ENCODE measurements around the gene LSAMP.

Gene LSAMP

GRCh38 chr3:116051040-116051439, 394.2 kb downstream of the LSAMP start:
- Histone ChIP-seq H3K9ac (ENCODE audit: low read length) (no peak overlapping the region), H3K14ac (ENCODE audit: low read length in 2 of 2) (no peak overlapping the region), H2BK15ac (ENCODE audit: low read depth, poor library complexity, severe bottlenecking) (no peak overlapping the region), H3K18ac (ENCODE audit: low read depth in 1 of 2, low read length in 2 of 2) (no peak overlapping the region), H3K4me2 (ENCODE audit: low read length, poor library complexity, severe bottlenecking) (no peak overlapping the region), H3K79me1 (replicated peaks; ENCODE audit: low read length, poor library complexity, severe bottlenecking) (peaks cover 6% of the 10 kb centered on the region), H2AK5ac (ENCODE audit: low read length, severe bottlenecking) (no peak overlapping the region), H2BK120ac (ENCODE audit: low read depth, low read length) (no peak overlapping the region), H4K8ac (ENCODE audit: low read length) (no peak overlapping the region), H2AFZ (ENCODE audit: low read depth, low read length) (no peak overlapping the region), H3K9me3 (ENCODE audit: control insufficient read depth, low read length) (no peaks in the 10 kb centered on the region), H3K36me3 (ENCODE audit: control insufficient read depth in 1 of 2, insufficient read depth in 2 of 2, low read depth in 1 of 2, low read length in 2 of 2) (no peaks in the 10 kb centered on the region), H3K23ac (ENCODE audit: low read length in 2 of 2) (no peak overlapping the region), H2BK5ac (ENCODE audit: low read depth, low read length, poor library complexity, severe bottlenecking) (no peak overlapping the region), H3K4me1 (ENCODE audit: control insufficient read depth, insufficient read depth, low read depth, low read length) (peaks cover 1% of the 10 kb centered on the region), H4K91ac (ENCODE audit: low read length) (no peak overlapping the region), H2BK12ac (ENCODE audit: low read length in 2 of 2) (no peak overlapping the region), H3K27me3 (ENCODE audit: control insufficient read depth in 1 of 2, insufficient read depth in 1 of 2, low read length in 2 of 2) (no peaks in the 10 kb centered on the region), H3K27ac (ENCODE audit: low read length, poor library complexity, severe bottlenecking) (no peak overlapping the region), H3K4me3 (ENCODE audit: insufficient read depth in 1 of 2, low read depth in 1 of 2, low read length in 2 of 2) (no peak overlapping the region), H3K4ac (ENCODE audit: low read depth in 1 of 2, low read length in 2 of 2) (no peak overlapping the region)
- 77% methylated on average over 4 of the region's 4 CpGs for WGBS
- no peak for DNase-seq

DNA sequence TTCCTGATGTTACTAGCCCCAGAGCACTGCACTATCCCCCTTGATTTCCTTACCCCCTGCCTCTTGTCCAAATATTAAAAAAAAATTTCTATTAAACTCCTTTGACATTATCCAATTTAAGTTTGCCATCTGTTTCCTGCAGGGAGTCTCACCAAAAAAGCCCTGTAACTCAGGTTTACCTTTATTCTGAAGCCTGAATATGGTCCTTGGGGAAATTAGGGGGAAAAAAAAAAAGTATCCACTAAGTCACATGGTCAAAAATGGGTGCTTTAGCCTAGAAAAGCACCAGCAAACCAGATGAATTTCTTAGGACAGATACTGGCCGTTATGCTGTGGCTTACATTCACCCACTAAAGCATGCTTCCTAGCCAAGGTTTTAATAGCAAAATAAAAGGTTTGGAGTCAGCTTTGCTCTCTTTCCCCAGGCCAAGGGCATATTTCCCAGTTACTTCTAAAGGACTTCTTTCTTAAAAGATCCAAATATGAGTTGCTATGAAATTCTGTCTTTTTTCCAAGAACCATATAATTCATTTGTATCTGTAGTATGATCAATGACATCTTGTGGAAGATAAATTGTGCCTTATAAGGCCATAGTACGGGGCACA, 394.9 kb downstream of the LSAMP start:
- no peak overlapping the region for H2BK15ac ChIP-seq (ENCODE audit: low read depth, poor library complexity, severe bottlenecking)
- WGBS, result 90% methylated on average over 1 of the region's 2 CpGs
- H3K4me2 ChIP-seq (ENCODE audit: low read length, poor library complexity, severe bottlenecking), result no peak overlapping the region
- H3K27ac ChIP-seq (ENCODE audit: low read length, poor library complexity, severe bottlenecking), result no peak overlapping the region
- no peak overlapping the region for H4K91ac ChIP-seq (ENCODE audit: low read length)
- DNase-seq, result no peak
- H3K4me3 ChIP-seq (ENCODE audit: insufficient read depth in 1 of 2, low read depth in 1 of 2, low read length in 2 of 2), result no peak overlapping the region
- peaks cover 1% of the 10 kb centered on the region for H3K4me1 ChIP-seq (ENCODE audit: control insufficient read depth, insufficient read depth, low read depth, low read length)
- no peaks in the 10 kb centered on the region for H3K9me3 ChIP-seq (ENCODE audit: control insufficient read depth, low read length)
- no peak overlapping the region for H2BK12ac ChIP-seq (ENCODE audit: low read length in 2 of 2)
- H3K4ac ChIP-seq (ENCODE audit: low read depth in 1 of 2, low read length in 2 of 2), result no peak overlapping the region
- no peak overlapping the region for H3K23ac ChIP-seq (ENCODE audit: low read length in 2 of 2)
- H3K9ac ChIP-seq (ENCODE audit: low read length), result no peak overlapping the region
- H3K27me3 ChIP-seq (ENCODE audit: control insufficient read depth in 1 of 2, insufficient read depth in 1 of 2, low read length in 2 of 2), result no peaks in the 10 kb centered on the region
- no peak overlapping the region for H2BK120ac ChIP-seq (ENCODE audit: low read depth, low read length)
- peaks cover 6% of the 10 kb centered on the region for H3K79me1 ChIP-seq (replicated peaks; ENCODE audit: low read length, poor library complexity, severe bottlenecking)
- no peak overlapping the region for H2AK5ac ChIP-seq (ENCODE audit: low read length, severe bottlenecking)
- H3K18ac ChIP-seq (ENCODE audit: low read depth in 1 of 2, low read length in 2 of 2), result no peak overlapping the region
- H2BK5ac ChIP-seq (ENCODE audit: low read depth, low read length, poor library complexity, severe bottlenecking), result no peak overlapping the region
- H2AFZ ChIP-seq (ENCODE audit: low read depth, low read length), result no peak overlapping the region
- H3K36me3 ChIP-seq (ENCODE audit: control insufficient read depth in 1 of 2, insufficient read depth in 2 of 2, low read depth in 1 of 2, low read length in 2 of 2), result no peaks in the 10 kb centered on the region
- H4K8ac ChIP-seq (ENCODE audit: low read length), result no peak overlapping the region
- no peak overlapping the region for H3K14ac ChIP-seq (ENCODE audit: low read length in 2 of 2)

GRCh38 chr3:116048991-116049390, 396.3 kb downstream of the LSAMP start:
- H3K14ac ChIP-seq (ENCODE audit: low read length in 2 of 2), result no peak overlapping the region
- no peak overlapping the region for H2BK12ac ChIP-seq (ENCODE audit: low read length in 2 of 2)
- H2AFZ ChIP-seq (ENCODE audit: low read depth, low read length), result no peak overlapping the region
- H3K4me1 ChIP-seq (ENCODE audit: control insufficient read depth, insufficient read depth, low read depth, low read length), result peaks cover 1% of the 10 kb centered on the region
- peaks cover 6% of the 10 kb centered on the region for H3K79me1 ChIP-seq (replicated peaks; ENCODE audit: low read length, poor library complexity, severe bottlenecking)
- no peak overlapping the region for H3K18ac ChIP-seq (ENCODE audit: low read depth in 1 of 2, low read length in 2 of 2)
- no peaks in the 10 kb centered on the region for H3K36me3 ChIP-seq (ENCODE audit: control insufficient read depth in 1 of 2, insufficient read depth in 2 of 2, low read depth in 1 of 2, low read length in 2 of 2)
- H2BK5ac ChIP-seq (ENCODE audit: low read depth, low read length, poor library complexity, severe bottlenecking), result no peak overlapping the region
- no peaks in the 10 kb centered on the region for H3K27me3 ChIP-seq (ENCODE audit: control insufficient read depth in 1 of 2, insufficient read depth in 1 of 2, low read length in 2 of 2)
- no peaks in the 10 kb centered on the region for H3K9me3 ChIP-seq (ENCODE audit: control insufficient read depth, low read length)
- no peak overlapping the region for H4K91ac ChIP-seq (ENCODE audit: low read length)
- H2AK5ac ChIP-seq (ENCODE audit: low read length, severe bottlenecking), result no peak overlapping the region
- H4K8ac ChIP-seq (ENCODE audit: low read length), result no peak overlapping the region
- H3K4ac ChIP-seq (ENCODE audit: low read depth in 1 of 2, low read length in 2 of 2), result no peak overlapping the region
- H2BK120ac ChIP-seq (ENCODE audit: low read depth, low read length), result no peak overlapping the region
- DNase-seq, result no peak
- no peak overlapping the region for H2BK15ac ChIP-seq (ENCODE audit: low read depth, poor library complexity, severe bottlenecking)
- no peak overlapping the region for H3K27ac ChIP-seq (ENCODE audit: low read length, poor library complexity, severe bottlenecking)
- H3K9ac ChIP-seq (ENCODE audit: low read length), result no peak overlapping the region
- H3K23ac ChIP-seq (ENCODE audit: low read length in 2 of 2), result no peak overlapping the region
- H3K4me3 ChIP-seq (ENCODE audit: insufficient read depth in 1 of 2, low read depth in 1 of 2, low read length in 2 of 2), result no peak overlapping the region
- no peak overlapping the region for H3K4me2 ChIP-seq (ENCODE audit: low read length, poor library complexity, severe bottlenecking)

- Histone ChIP-seq H3K4ac (ENCODE audit: low read depth in 1 of 2, low read length in 2 of 2) (no peak overlapping the region), H4K91ac (ENCODE audit: low read length) (no peak overlapping the region), H3K4me1 (ENCODE audit: control insufficient read depth, insufficient read depth, low read depth, low read length) (no peaks in the 10 kb centered on the region), H2BK5ac (ENCODE audit: low read depth, low read length, poor library complexity, severe bottlenecking) (no peak overlapping the region), H3K79me1 (replicated peaks; ENCODE audit: low read length, poor library complexity, severe bottlenecking) (peaks cover 3% of the 10 kb centered on the region), H3K9ac (ENCODE audit: low read length) (no peak overlapping the region), H3K27me3 (ENCODE audit: control insufficient read depth in 1 of 2, insufficient read depth in 1 of 2, low read length in 2 of 2) (no peaks in the 10 kb centered on the region), H3K4me2 (ENCODE audit: low read length, poor library complexity, severe bottlenecking) (no peak overlapping the region), H4K8ac (ENCODE audit: low read length) (no peak overlapping the region), H2BK12ac (ENCODE audit: low read length in 2 of 2) (no peak overlapping the region), H3K9me3 (ENCODE audit: control insufficient read depth, low read length) (no peaks in the 10 kb centered on the region), H2BK120ac (ENCODE audit: low read depth, low read length) (no peak overlapping the region), H3K27ac (ENCODE audit: low read length, poor library complexity, severe bottlenecking) (no peak overlapping the region), H3K36me3 (ENCODE audit: control insufficient read depth in 1 of 2, insufficient read depth in 2 of 2, low read depth in 1 of 2, low read length in 2 of 2) (no peaks in the 10 kb centered on the region), H3K18ac (ENCODE audit: low read depth in 1 of 2, low read length in 2 of 2) (no peak overlapping the region), H3K4me3 (ENCODE audit: insufficient read depth in 1 of 2, low read depth in 1 of 2, low read length in 2 of 2) (no peak overlapping the region), H2AFZ (ENCODE audit: low read depth, low read length) (no peak overlapping the region), H2AK5ac (ENCODE audit: low read length, severe bottlenecking) (peak overlapping the region; percentile 53), H2BK15ac (ENCODE audit: low read depth, poor library complexity, severe bottlenecking) (no peak overlapping the region), H3K23ac (ENCODE audit: low read length in 2 of 2) (no peak overlapping the region), H3K14ac (ENCODE audit: low read length in 2 of 2) (no peak overlapping the region)
- 59% methylated on average over 3 of the region's 3 CpGs for WGBS
- no peak for DNase-seq
Measured at GRCh38 chr3:116046350-116046749, 398.9 kb downstream of the LSAMP start.

All from mesenchymal stem cell (in vitro differentiated cells and primary cell).